Nucleus accumbens (tissue), 56 donors: ENCODE measurements around the gene CENPO.

Experiments
- DNase-seq, 56 donors: peaks; one replicate each; lab custom pipeline; 2025; lab: John Stamatoyannopoulos, UW

The CENPO gene

DNA sequence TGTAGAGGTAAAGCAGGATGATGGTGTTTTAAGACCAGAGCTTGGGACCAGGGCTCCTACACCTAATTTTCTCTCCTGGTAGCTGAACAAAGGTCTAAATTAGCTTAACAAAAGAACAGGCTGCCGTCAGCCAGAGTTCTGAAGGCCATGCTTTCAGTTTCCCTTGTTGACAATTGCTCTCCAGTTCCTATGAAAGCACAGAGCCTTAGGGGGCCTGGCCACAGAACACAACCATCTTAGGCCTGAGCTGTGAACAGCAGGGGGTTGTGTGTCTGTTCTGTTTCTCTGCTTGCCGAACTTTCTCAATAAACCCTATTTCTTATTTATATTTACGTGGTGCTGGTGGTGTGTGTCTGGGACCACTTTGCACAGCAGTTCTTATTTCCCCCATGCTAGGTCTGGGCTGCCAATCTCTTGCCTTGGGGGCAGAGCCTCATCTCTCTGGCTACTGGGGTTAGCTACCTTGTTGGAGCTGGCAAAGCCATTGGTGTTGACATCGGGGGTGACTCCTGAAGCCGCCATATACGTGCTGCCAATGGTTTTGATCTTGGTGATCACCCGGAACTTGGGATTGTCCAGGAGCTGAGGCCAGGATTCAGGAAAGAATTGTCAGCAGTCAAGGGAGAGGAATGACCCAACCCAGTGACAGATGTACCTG lies 29.0 kb downstream of the CENPO start:
- no peak for DNase-seq

DNA sequence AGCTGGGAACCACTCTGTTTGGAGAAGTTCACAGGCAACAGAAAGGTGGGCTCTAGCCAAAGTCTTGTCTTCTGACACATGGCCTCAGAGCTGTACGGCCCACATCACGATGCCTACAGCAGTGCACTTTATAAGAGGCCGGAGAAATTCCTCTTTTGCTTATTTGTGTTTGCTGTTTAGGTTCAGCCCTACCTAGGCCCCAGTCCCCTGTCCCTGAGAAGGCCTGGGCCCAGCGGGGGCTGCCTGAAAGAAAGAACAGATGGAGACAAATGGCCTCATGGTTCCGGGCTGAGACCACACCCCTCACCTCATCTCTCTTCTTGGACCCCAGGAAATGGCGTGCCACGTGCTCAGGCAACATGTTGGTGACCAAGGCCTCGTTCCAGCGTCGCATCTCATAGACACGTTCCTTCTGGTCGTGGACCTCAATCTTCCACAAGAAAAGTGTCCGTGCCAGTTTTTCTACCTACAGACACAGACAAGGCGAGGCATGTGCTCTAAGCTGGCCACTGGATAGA lies 30.9 kb downstream of the CENPO start:
- DNase-seq = no peak

DNA sequence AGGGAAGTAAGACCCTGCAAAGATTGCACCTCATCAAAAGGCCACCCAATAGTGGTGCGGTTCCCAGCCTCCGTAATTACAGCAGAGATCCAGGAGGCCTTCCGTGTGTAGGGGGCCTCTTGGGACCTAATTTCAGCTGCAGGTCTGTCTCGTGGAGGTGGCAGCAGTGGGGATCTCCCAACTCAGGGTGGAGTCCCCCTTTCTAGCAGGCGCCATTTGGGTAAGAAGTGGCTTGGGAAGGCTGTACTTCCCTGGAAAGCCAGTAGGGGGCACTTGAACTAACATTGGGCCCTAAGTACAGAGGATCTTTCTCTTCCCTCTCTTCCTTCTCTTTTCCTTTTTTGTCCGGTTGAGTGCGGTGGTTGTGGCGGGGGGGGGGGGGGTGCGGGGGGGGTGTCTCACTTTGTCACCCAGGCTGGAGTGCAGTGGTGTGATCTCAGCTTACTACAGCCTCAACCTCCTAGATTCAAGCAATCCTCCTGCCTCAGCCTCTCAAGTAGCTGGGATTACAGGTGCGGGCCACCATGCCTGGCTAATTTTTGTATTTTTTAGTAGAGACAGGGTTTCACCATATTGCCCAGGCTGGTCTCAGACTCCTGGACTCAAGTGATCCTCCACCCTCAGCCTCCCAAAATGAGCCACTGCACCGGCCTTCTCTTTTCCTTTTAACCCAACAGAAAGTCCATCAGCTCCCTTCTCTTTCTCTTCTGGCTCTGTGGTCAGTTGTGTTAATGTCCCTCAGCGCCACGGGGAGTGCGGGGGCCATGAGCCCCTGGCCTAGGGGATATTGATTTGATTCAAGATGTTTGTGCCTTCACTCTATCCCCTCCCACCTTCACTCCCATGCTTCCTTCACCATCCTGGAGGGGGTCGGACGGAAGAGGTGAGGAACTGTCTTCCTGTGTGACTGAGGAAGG lies 32.0 kb downstream of the CENPO start:
- no peak for DNase-seq

DNA sequence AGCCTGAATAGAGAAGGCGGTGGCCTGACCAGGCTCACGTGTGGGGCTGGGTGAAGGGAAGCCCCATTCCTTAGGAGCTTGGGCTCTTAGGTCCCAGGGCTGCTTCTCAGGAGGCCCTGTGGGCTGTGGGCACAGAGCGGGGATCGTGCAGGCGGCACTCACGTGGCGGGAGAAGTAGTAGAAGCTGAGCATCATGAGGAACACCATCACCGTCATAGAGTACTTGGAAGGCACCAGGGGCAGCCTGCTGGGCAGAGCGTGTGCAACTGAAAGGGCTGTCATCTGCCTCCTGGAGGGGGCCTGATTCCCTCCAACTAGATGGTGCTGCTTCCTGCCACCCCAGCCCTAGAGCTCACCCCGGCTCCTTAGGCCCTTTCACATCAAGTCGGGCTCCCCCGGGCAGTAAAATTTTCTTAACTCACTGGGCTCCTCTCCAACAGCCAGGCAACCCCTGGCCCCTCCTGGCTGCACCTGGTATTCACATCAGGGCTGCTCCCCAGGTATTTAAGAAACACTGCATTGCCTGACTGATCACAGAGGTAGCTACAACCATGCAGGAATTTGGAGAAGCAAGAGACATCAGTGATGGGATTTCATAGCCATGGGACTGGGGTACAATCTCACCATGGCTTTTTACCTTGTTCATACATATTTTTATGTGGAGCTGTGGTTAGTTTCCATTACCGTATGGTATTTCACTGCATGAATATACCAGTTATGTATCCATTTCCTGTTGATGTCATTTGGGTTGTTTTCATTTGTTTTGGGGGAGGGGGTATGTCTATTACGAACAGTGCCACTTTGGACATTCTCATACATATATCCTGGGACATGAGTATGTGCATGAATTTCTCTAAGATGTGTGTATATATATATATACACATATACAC lies 32.9 kb downstream of the CENPO start:
- no peak for DNase-seq

DNA sequence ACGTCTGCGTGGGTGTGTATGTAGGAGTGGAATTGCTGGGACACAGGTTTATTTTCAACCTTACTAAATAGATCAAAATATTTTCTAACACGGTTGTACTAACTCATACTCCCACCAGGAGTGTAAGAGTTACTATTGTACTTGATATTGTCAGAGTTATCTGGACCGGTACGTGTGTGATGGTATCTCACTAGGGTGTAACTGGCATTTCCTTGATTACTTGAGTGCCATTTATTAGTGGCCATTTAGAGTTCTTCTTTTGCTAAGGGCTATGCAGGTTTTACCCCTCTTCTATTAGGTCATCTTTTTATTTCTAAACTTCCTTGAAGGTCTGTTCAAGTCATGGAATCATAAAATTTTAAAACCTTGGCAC lies 33.5 kb downstream of the CENPO start:
- DNase-seq = no peak

DNA sequence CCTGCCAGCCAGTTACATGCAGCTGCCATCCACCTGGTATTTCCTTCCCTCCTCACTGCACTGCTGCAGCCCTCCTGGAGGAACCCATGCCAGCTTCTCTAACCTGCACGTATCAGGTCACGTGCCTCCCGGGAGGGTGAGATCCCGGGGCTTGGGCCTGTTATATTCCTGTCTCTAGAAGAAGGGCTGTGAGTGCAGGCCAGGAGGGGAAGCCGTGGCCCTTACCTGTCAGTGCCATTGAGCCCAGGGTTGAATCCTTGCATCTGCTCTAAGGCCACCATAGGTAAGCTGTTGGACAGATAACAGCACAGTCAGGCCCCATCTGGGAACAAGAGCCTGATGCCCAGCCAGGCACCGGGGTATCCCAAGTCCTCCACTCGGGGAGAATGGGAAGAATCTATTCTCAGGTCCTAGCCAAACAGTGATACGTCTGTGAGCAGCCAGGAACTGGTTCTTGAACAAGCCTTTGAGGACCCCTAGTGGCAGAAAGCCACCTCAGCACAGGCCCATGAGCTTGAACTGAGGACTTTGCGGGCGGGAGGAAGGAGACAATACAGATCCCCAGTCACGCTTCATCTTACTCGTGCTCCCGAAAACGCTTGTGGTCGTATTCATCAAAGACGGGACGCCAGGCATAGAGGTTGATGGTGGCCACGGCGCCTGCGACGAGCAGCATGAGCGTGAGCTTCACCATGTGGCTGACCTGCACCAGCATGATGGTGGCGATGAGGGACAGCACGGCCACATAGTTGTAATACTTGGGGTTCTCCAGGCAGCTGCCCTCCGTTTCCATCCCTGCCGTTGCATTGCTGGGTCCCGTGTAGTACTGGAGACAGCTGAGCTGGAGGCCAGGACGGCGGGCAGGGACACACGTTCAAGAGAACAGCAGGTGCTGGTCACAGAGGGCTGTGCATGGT lies 34.4 kb downstream of the CENPO start:
- peak in 52 of 56 donors; percentile 33 to 93 (median 76) for DNase-seq

DNA sequence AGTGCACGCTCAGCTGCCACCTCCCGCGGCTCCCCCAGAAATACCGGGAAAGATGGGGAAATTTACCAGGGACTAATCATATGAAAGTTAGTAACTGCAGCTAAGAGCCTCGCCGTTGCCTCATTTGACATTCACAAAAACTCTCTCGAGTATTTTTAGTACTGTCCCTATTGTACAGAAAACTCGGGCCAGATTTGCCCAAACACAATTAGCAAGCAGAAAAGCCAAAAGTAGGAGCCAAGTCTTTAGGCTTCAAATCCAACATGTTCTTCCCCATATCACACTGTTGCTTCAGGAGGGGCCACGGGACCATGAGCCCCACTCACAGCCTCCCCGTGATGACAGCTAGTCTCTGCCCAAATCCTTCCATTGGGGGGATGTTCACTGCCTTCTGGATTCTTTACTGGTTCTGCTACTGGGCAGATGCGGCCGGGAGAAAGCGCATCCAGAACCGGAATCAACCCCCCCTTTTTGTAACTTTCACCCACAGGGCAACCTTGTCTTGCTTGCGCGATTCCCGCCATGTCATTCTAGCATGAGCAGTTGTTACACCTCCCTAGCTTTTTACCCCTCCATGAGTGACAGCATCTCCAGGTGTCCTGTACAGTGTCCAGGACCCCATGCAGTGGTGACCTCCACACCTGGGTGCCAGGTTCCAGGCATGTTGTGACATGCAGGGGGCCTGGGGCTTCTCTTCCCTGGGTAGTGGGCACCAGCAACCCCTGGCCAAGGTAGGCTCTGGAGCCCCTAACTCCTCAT lies 35.2 kb downstream of the CENPO start:
- DNase-seq = no peak

DNA sequence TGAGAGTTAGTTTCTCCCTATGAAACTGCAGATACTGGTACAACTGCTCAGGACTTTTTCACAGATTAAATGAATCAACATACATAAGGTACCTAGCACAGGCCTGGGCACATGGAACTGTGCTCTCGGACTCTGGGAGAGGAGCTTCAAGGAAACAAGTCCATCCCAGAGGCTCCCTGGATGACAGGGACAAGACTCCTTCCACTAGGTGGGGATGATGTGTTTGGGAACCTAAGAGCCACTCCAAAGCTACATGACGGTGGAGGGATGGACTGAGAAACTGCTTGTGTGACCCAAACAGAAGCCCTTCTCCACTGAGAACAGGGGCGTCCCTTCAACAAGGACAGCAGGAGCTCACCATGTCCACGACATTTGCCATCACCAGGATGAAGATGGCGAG lies 37.1 kb downstream of the CENPO start:
- DNase-seq = peak in 1 of 56 donors; percentile 18

DNA sequence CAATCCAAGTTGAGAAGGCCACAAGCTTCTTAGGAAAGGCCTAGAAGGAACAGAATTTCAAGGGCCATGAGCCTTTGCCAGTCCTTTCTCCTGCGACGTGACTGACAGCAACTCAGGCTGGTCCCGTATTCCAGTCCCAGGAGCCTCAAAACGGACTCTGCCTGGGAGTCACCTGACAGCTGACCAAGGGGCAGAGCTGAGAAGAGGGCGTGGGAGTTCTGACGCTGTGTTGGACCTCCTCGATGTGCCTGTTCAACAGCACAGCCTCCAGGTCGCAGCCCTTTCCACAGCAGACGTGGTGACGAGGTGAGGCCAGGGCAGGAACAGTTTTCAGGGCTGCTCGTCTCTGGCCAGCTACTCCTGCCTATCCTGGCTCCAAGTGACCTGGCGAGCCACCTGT lies 37.6 kb downstream of the CENPO start:
- no peak for DNase-seq

DNA sequence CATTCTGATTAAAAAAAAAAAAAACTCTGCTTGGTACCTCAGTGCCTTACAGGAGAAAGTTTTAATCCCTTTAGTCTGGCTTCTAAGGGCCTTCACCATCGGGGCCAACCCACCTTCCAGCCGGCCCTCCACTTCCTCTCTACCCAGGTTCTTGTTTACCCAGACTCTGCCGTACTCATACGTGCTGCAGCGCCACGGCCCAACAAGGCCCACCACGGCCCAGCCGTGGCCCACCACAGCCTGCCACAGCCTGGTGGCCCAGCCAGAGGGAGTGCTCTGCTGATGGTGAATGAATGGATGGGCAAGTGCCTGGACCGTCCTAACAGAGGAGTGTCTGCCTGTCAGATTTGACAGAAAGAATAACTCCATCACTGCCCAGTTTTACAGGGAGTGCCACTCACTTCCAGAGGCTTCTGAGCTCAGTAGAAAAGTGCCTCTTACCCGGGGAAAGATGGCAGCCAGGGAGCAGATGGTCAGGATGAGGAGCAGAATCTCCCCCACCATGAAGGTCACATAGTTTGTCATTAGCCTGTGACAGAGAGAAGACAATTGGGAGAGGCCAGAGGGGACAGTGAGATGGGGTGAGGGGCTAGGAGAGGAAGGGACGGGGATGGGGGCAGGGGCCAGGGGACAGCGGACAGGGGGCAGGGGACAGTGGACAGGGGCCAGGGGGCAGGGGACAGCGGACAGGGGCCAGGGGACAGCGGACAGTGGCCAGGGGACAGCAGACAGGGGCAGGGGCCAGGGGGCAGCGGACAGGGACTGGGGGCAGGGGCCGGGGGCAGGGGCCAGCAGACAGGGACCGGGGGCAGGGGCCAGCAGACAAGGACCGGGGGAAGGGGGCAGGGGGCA lies 38.2 kb downstream of the CENPO start:
- no peak for DNase-seq

DNA sequence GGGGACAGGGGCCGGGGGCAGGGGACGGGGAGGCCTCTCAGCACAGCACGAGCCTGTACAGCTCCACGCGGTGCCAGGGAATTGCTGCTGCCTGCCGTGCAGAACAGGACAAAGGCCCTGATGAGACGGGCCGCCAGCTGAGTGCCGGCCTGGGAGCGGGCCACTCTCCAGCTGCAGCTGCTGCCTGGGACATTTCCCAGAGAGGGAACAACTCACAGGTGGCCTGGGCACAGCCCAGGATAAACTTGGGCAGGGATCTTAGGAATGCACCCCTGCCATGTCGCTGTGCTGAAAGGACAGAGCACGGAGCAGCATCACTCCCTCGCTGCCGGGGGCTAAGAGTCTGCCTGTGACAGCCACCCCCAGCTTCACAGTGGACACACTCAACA lies 38.8 kb downstream of the CENPO start:
- peak in 53 of 56 donors; percentile 24 to 94 (median 77) for DNase-seq

DNA sequence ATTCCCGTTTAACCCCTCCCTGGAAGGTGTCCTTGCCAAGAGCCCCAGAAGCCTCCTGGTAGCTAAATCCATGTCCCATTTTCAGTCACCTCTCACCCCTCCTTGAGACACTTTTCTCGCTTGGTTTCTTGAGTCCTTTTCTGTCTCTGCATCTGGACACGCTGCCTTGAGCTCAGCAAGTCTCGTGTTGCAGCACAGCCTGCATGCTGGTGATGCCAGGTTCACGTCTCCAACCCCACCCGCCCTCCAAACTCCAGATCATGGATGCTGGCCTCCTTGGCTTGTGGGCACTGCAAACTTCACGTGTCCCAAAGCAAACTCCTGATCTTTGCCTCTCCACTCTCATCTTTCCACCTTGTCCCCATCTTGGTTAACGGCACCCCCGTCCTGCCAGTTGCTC lies 39.3 kb downstream of the CENPO start:
- DNase-seq = no peak

DNA sequence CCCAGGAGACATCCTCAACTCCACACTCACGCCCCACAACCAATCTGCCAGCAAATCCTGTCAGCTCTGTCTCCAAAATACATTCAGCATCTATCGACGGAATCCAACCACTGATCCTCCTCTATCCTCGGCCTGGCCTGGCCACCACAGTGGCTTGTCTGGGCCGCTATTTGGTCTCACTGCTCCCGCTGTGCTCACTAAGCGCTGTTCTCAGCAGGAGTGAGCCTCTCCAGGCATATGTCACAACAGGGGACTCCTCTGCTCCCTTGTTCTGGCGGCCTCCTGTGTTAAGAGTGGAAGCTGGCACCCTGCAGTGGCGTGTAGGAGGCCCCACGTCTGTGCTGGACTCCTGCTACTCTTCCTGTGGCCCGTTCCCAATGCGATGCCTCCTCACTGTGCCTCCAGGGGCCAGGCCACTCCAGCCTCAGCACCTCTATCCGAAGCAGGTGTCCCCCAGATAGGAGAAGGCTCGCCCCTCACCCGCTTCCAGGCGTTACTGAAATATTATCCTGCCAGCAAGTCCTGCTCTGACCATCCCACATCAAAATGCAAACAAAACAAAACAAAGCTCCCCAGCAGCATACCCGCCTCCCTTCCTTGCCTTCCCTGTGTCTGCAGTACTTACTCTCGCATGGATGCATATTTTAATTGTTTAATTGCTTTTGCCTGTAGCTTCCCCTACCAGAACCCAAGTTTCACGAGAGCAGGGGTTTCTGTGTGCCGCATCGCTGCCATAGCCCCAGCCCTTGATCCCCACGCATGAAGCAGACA lies 39.9 kb downstream of the CENPO start:
- DNase-seq = no peak

DNA sequence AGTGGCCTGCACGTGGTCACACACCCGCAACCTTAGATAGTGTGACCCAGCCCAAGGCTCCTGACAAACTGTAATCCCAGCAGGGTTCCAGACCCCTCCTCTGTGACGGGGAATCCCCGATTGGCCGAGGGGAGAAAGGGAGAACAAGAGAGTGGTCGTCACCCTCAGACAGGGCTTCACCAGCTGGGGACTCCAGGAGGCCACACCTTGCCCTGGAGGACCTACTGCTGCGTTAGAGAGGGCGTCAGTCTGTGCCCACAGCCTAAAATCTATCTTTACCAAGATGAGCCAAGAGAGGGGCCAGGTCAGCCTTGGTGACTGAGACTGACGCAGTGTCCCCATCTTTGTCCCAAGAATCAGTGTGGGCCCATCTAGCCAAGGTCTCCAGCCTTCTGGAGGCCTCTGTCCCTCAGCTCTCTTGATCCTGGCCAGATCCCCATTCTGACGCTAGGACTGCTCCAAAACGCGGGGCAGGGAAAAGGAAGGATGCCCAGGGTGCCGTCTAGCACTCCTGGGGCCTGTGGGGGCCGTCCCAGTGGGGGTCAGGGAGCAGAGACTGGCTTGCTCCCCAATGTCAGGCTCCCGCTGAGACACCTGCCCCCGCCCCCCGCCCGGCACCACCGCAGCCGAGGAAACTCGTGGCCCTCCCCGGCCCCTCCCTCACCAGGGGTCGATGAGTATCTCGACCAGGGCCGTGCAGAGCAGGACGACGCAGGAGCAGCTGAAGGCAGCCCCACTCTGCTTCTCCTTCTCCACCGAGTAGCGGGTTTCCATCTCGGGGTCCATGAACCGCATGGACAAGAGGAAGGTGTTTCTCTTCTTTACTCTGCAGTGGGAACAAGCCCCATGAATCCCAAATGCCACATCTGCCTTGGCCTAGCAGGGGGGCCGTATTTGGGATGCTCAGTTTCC lies 40.9 kb downstream of the CENPO start:
- DNase-seq = no peak

DNA sequence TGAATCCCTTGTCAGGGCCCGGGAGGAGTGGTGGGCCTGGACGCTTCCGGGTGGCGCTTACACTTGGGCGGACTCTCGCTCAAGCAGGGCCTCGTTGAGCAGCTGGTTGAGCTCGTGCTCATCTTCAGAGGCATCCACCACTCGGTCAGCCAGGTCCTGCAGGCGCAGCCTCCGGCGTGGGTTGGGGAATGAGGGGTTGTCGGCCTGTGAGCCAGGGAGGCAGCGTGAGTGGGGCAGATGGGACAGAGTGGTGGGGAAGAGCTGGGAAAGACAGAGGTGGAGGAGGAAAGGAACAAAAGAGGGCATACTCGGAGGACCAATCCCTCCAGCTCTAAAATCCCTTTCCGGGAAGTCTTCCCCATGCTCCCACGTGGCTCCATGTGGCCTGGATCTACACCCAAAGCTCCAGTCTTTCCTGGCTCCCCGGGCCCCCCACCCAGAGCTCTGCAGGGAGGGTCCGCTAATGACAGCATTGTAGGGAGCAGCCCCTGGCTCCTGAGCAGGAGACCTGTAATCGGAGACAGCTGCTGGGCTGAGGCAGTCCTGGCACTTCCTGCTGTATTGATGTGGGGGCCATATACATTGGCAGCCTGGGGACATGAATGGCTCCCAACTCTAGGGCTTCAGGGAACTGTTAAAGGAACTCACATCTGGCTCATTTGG lies 41.6 kb downstream of the CENPO start:
- DNase-seq = no peak

DNA sequence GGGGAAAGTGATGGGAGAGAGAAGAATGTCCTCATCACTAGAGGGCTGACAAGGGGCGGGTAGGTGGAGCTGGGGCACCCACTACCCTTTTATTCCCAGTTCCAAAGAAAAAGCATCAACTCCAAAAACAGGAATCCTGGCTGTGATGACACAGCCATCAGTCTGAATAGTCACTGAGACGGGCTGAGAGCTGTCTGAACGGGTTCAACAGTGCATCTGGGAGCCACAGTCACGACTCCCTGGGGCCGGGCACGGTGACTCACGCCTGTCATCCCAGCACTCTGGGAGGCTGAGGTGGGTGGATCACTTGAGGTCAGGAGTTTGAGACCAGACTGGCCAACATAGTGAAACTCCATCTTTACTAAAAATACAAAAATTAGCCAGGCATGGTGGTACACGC lies 42.2 kb downstream of the CENPO start:
- DNase-seq = peak in 5 of 56 donors; percentile 10 to 44 (median 30)
